Pulmonary artery endothelial cell (primary cell): ENCODE data around the gene NT5DC1. TPM values are rescaled to one million over a fixed set of nuclear protein-coding genes. Genes with fewer than 3 reads are reported as not detected.

Source experiments
- total RNA-seq: library from RNA; depleted of rRNA; stranded (reverse); fragments of >200 nt; gene quantifications from 2 replicates; pipeline ENCODE4 v1.2.3, GENCODE V29; 2014

NT5DC1 gene
- total RNA-seq, 1 donor from 2014 or later: 9.5 TPM

Other genes starting within 250 kb of the NT5DC1 start
- gene FRK, start 40.0 kb upstream of the NT5DC1 start, total RNA-seq: 0.07 and 0.14 TPM in 2 replicates
- not detected in 2 replicates for gene COL10A1, start 25.3 kb downstream of the NT5DC1 start, total RNA-seq
- 11.1 and 14.4 TPM in 2 replicates for gene TSPYL4, start 153.2 kb downstream of the NT5DC1 start, total RNA-seq
- gene TSPYL1, start 179.1 kb downstream of the NT5DC1 start, total RNA-seq: 92.8 and 113 TPM in 2 replicates